Subcutaneous abdominal adipose tissue (tissue), 5 donors: Measurements from ENCODE around the gene PAFAH1B1.
"Not testable (repeated sequence)": the region's sequence is repeated elsewhere in the genome, so short reads cannot be mapped to it uniquely, and the experiment has no call there.

Experiments
- H3K27ac ChIP-seq: one replicate; pipeline ENCODE4 v1.7.0; 2013; ENCODE audit warnings: low read depth, mild to moderate bottlenecking, inconsistent platforms, low read length, moderate library complexity
- H3K27me3 ChIP-seq, 5 donors: one replicate each; pipeline ENCODE4 v1.7.0; 2013; ENCODE audit warnings: low read length in 5 of 5, inconsistent platforms in 1 of 5; ENCODE audit not compliant: control insufficient read depth in 5 of 5, insufficient read depth in 4 of 5
- H3K36me3 ChIP-seq, 5 donors: one replicate each; pipeline ENCODE4 v1.7.0; 2013; ENCODE audit warnings: low read length in 5 of 5; ENCODE audit not compliant: control insufficient read depth in 5 of 5, insufficient read depth in 5 of 5
- H3K4me1 ChIP-seq, 5 donors: one replicate each; pipeline ENCODE4 v1.7.0; 2013; ENCODE audit warnings: low read length in 5 of 5, mild to moderate bottlenecking in 3 of 5, moderate library complexity in 1 of 5; ENCODE audit not compliant: control insufficient read depth in 5 of 5, insufficient read depth in 5 of 5
- H3K4me3 ChIP-seq, 5 donors: one replicate each; pipeline ENCODE4 v1.7.0; 2013; ENCODE audit warnings: low read length in 5 of 5, low read depth in 1 of 5
- H3K9ac ChIP-seq, 5 donors: one replicate each; pipeline ENCODE4 v1.7.0; 2013; ENCODE audit warnings: low read length in 5 of 5, mild to moderate bottlenecking in 4 of 5, moderate library complexity in 3 of 5
- H3K9me3 ChIP-seq, 5 donors: one replicate each; pipeline ENCODE4 v1.7.0; 2013; ENCODE audit warnings: low read length in 5 of 5; ENCODE audit not compliant: control insufficient read depth in 5 of 5
- donor health status: healthy.
- donor health status: healthy.
- donor health status: healthy.
- donor health status: healthy.
- donor health status: healthy.

Gene PAFAH1B1

DNA sequence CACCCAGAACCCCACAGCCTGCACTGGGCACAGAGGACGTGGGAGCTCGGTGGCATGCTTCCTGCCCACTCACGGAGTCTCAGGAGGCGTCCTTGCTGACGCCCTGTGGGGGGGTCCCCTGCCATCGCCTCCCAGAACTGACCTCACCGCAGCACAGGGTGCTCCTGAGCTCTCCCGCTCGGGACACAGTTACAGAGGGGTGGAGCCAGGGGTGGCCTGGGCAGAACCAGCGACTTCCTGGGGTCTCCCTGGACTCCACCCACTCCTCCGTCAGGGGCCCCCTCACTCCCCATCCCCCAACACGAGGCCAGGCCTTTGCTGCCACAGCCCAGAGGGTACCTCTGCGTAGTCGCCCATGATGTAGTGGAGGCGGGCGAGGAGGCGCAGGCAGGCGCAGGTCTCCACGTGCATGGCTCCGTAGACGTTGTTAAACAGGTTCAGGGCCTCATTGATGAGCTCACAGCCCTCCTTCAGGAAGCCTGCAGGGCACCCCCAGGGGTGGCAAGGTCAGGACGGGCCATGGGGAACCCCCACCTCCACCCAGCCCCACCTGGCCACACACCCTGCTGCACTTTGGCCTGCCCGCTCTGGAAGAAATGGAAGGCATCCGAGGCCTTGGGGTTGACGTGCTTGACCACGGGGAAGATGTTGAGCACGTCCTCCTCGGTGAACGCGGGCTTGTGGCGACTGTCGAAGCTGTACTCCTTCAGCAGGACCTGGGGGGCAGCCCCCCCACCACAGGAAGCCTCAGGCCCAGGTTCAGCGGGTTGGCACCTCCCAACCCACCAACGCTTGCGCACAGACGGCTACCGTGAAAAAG, 100.3 kb downstream of the PAFAH1B1 start:
- peaks cover 0 to 84% (median 79%) of the 10 kb centered on the region in 5 donors for H3K36me3 ChIP-seq
- H3K27me3 ChIP-seq: no peaks in the 10 kb centered on the region
- no peaks in the 10 kb centered on the region for H3K9me3 ChIP-seq
- no peak overlapping the region for H3K4me3 ChIP-seq
- H3K27ac ChIP-seq: no peak overlapping the region
- peaks cover 0 to 8% (median 0%) of the 10 kb centered on the region in 5 donors for H3K4me1 ChIP-seq
- no peak overlapping the region for H3K9ac ChIP-seq

DNA sequence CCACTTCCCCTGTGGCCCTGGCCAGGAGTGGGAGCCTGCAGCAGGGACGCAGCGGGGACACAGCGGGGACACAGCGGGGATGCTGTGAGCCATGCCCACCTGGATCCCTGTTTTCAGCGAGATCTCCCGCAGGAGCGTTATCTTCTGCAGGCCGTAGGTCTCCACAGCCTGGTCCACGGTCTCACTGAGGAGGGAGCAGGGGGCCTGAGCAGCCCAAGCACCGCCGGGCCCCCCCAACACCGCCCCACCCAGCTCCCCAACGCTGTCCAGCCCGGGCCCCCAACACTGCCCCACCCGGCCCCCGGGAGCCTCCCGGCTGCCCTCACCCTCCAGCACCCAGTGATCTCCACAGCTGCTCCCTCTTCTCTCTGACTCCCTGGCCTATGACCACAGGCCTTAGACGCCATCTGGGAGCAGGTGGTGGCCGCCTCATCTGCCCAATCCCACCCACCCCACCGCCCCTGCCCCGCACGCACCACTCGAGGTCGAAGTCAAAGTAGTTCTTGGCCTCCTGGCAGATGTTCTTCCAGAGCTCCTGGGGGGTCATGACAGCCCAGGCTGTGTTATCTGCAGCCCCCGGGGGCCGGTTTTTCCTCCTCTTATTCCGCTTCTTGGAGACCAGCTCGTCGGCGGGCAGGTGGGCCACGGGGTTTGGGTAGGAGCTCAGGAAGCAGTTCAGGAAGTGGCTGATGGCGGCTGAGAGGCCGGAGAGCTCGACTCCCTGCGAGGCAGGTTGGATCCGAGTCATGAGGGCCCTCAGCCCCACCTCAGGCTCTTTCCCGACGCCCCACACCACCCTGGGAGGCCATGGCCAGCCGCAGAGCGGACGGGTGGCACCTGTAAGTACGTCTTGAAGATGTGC, 101.2 kb downstream of the PAFAH1B1 start:
- Histone ChIP-seq H3K9ac (no peak overlapping the region), H3K4me3 (no peak overlapping the region), H3K9me3 (no peaks in the 10 kb centered on the region), H3K4me1 (no peaks in the 10 kb centered on the region), H3K36me3 (peaks cover 0 to 85% (median 83%) of the 10 kb centered on the region in 5 donors), H3K27ac (no peak overlapping the region), H3K27me3 (no peaks in the 10 kb centered on the region)

DNA sequence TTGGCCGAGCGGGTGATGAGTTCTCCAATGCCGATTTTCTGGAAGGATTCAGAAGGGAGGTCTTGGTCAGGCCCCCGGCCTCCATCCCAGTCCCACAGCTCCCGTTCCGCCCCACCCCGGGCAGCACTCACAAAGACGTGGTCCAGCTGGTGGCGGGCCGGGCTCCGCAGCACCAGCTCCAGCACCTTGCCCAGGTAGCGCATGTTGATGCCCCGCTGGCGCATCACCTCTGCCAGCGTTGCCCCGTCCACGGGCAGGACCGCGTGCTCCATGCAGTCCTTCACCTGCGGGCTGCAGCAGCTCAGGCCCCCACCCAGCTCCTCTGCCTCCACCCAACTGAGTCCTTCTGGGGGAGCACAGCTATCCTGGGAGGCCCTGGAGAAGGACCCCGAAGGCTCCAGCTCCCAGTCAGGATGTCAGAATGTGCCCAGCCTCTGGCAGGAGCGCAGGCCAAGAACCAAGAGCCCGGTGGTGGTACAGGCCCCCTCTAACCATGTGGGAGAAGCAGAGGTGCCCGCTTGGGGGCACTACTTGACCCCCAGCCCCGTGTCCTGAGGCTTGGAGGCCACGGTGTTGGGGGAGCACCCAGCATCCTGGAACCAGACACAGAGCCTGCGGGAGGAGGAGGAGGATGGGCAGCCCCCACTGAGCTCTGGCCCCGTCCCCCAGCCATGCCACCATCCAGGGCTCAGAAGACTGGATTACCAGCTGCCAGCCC, 101.9 kb downstream of the PAFAH1B1 start:
- Histone ChIP-seq H3K9me3 (no peaks in the 10 kb centered on the region), H3K9ac (no peak overlapping the region), H3K27me3 (no peaks in the 10 kb centered on the region), H3K36me3 (peaks cover 0 to 86% (median 85%) of the 10 kb centered on the region in 5 donors), H3K4me1 (no peaks in the 10 kb centered on the region), H3K4me3 (no peak overlapping the region), H3K27ac (no peak overlapping the region)

DNA sequence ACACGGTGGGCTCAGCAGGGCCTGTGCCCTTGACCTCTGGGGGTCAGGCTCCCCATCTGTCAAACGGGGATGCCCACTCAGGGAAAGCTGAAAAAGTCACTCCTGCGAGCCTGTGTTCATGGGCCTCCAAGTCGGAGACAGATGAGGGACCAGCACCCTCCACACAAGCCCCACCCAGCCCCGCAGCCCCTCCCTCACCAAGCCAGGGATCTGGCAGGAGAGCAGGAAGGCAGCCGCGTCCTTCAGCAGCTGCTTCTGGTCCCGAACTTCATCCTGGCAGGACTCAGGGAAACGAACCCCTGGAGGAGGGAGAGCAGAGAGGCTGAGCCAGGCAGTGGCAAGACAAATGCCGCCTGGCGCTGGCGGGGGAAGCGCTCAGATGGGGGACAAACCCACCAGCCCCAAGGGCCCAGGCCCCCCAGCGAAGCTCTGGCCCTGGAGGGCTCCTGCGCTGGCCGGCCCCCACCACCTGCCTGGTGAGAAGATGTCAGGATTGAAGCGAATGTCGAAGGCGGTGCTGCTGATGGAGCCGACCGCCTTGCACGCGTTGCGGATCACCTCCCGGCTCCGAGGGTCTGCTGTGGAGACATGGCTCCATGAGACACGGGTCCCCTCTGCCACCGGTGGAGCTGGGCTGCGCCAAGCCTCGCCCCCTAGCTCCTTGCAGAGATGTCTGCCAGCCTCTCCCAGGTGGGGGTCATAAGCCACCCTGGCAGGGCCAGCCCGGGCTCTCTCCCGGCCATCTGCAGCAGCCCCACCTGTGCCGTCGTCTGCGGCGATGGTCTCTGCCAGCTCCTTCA, 102.7 kb downstream of the PAFAH1B1 start:
- no peaks in the 10 kb centered on the region for H3K4me1 ChIP-seq
- H3K4me3 ChIP-seq: no peak overlapping the region
- no peaks in the 10 kb centered on the region for H3K9me3 ChIP-seq
- H3K27me3 ChIP-seq: no peaks in the 10 kb centered on the region
- H3K27ac ChIP-seq: no peak overlapping the region
- peaks cover 0 to 87% (median 86%) of the 10 kb centered on the region in 5 donors for H3K36me3 ChIP-seq
- no peak overlapping the region for H3K9ac ChIP-seq

DNA sequence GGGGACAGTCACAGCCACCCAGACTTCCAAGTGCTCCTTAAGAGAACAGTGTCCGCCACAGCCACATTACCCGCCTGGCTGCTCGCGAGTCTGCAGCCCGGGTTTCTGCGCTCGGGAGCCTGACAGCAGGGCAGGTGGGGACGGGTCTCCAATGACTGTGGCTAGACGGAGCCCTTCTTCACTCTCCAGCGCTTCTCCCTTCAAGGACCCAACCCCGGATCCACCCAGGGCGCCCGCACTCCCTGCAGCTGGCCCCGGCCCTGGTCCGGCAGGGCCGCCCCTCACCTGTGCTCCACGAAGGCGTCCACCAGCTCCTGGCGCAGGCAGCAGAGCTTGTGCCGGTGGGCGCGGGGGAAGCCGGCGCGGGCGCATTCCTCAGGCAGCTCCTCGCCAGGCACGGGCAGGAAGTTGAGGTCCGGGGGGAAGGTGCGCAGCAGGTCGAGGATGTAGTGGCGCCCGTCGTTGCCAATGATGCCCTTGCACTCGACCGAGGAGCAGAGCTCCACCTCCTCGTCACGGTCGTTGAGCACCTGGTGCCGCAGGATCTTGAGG, 104.2 kb downstream of the PAFAH1B1 start:
- Histone ChIP-seq H3K4me3 (no peak overlapping the region), H3K27me3 (no peaks in the 10 kb centered on the region), H3K4me1 (no peaks in the 10 kb centered on the region), H3K9ac (no peak overlapping the region), H3K9me3 (no peaks in the 10 kb centered on the region), H3K27ac (no peak overlapping the region), H3K36me3 (peaks cover 0 to 89% (median 88%) of the 10 kb centered on the region in 5 donors)

DNA sequence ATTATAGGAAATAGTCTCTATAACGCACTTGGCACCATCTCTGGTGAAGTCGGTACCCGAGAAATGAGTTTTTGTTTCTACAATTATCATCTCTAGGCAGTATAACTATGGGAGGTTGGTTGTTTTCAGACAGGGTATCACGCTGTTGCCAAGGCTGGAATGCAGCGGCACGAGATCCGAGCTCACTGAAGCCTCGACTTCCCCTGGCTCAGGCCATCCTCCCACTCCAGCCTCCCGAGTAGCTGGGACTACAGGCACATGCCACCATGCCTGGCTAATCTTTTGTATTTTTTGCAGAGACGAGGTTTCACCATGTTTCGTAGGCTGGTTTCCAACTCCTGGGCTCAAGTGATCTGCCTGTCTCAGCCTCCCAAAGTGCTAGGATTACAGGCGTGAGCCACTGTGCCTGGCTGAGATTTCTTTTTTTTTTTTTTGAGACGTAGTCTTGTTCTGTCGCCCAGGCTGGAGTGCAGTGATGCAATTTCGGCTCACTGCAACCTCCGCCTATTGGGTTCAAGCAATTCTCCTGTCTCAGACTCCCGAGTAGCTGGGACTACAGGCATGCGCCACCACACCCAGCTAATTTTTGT, 105.9 kb downstream of the PAFAH1B1 start:
- H3K9ac ChIP-seq, H3K27ac ChIP-seq: not testable (repeated sequence)

DNA sequence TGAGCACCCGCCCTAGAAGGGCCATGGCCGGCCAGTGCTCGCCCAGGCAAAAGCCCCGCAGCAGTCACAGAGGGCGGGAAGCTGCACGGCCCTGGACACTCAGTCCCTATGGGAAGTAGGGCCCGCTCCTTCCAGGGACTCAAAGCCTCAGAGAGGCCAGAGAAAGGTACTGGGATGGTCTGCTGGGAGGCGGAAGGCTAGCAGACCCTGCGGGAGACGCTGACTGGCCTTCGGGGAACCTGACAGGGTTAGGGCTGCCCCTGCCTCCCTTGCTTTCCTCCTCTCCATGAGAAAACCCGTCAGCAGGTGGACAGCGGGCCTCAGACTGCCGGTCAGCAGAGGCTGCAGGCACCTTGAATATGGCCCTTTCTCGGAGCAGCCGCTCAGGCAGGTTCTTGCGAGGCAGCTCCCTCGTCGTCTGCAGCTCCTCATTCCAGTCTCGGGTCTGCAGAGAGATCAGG, 106.6 kb downstream of the PAFAH1B1 start:
- Histone ChIP-seq H3K27ac (no peak overlapping the region), H3K36me3 (peaks cover 0 to 91% (median 87%) of the 10 kb centered on the region in 5 donors), H3K9ac (no peak overlapping the region), H3K4me1 (peaks cover 0 to 10% (median 3%) of the 10 kb centered on the region in 5 donors), H3K4me3 (no peak overlapping the region), H3K9me3 (no peaks in the 10 kb centered on the region), H3K27me3 (no peaks in the 10 kb centered on the region)

More for the DNA sequence above, 105.9 kb downstream of the PAFAH1B1 start:
- not testable (repeated sequence) for H3K27me3 ChIP-seq, H3K4me1 ChIP-seq, H3K4me3 ChIP-seq, H3K9me3 ChIP-seq
- H3K36me3 ChIP-seq: peaks cover 0 to 92% (median 89%) of the 10 kb centered on the region in 5 donors

DNA sequence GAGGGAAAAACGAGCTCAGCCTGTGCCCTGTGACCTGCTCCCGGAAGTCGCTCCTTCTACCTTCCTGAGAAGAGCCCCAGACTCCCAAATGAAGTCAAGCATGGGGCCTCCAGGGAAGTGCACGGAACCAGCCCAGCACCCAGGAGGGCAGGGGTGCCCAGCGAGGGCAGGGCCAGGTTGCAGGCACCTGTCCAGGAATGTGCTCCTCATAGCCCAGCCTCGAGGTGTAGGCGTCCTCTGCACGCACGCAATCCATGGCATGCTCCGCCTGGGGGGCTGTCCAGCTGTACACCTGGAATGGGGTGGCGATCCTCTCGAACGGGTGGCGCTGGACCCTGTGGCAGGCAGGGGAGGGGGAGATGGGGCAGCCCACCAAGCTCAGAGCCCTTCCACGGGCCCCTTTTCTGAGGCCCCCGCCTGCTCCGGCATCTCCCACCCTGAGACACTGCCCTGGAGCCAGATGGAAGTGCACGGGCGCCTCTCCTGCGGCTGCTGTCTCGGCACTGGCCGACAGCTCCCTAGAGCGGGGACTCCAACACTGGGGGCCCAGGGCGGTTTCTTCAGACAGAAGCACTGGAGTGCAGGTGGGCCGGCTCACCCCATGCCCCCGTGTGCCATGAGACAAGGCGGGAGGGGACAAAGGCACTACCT, 107.2 kb downstream of the PAFAH1B1 start:
- no peaks in the 10 kb centered on the region for H3K9me3 ChIP-seq
- H3K9ac ChIP-seq: no peak overlapping the region
- H3K27me3 ChIP-seq: no peaks in the 10 kb centered on the region
- no peak overlapping the region for H3K4me3 ChIP-seq
- peaks cover 0 to 14% (median 7%) of the 10 kb centered on the region in 5 donors for H3K4me1 ChIP-seq
- H3K36me3 ChIP-seq: peaks cover 0 to 86% (median 82%) of the 10 kb centered on the region in 5 donors
- no peak overlapping the region for H3K27ac ChIP-seq
